Muscle layer of colon (tissue), 2 donors: ENCODE data around the gene CABP1.

Experiments used
- H3K27ac ChIP-seq: one replicate; pipeline ENCODE4 v1.7.0; 2013; ENCODE audit warnings: low read depth, mild to moderate bottlenecking, low read length, moderate library complexity
- H3K27me3 ChIP-seq, 2 donors: one replicate each; pipeline ENCODE4 v1.7.0; 2013; ENCODE audit warnings: low read length in 2 of 2, mild to moderate bottlenecking in 2 of 2; ENCODE audit not compliant: insufficient read depth in 2 of 2, control insufficient read depth in 1 of 2
- H3K36me3 ChIP-seq: one replicate; pipeline ENCODE4 v1.7.0; 2013; ENCODE audit warnings: mild to moderate bottlenecking, low read length; ENCODE audit not compliant: insufficient read depth
- H3K4me1 ChIP-seq: one replicate; pipeline ENCODE4 v1.7.0; 2013; ENCODE audit warnings: mild to moderate bottlenecking, low read length; ENCODE audit not compliant: insufficient read depth
- H3K4me3 ChIP-seq, 2 donors: one replicate each; pipeline ENCODE4 v1.7.0; 2013; ENCODE audit warnings: low read length in 2 of 2, low read depth in 1 of 2, mild to moderate bottlenecking in 1 of 2, moderate library complexity in 1 of 2
- H3K9ac ChIP-seq: one replicate; pipeline ENCODE4 v1.7.0; 2013; ENCODE audit warnings: low read length
- H3K9me3 ChIP-seq: one replicate; pipeline ENCODE4 v1.7.0; 2013; ENCODE audit warnings: mild to moderate bottlenecking, low read length
- donor health status: abdominal sarcoma.
- donor health status: Adenocarcinoma of cecum.

Gene CABP1

GRCh38 chr12:120642826-120643225 is 2.4 kb downstream of the CABP1 start:
- Histone ChIP-seq H3K4me1 (peaks cover 6% of the 10 kb centered on the region), H3K27ac (no peak overlapping the region), H3K9me3 (no peaks in the 10 kb centered on the region), H3K9ac (no peak overlapping the region), H3K4me3 (no peak overlapping the region), H3K36me3 (no peaks in the 10 kb centered on the region), H3K27me3 (peaks cover 38 to 47% of the 10 kb centered on the region in 2 donors)

GRCh38 chr12:120643574-120643973 is 3.1 kb downstream of the CABP1 start:
- H3K36me3 ChIP-seq, result no peaks in the 10 kb centered on the region
- no peak overlapping the region for H3K9ac ChIP-seq
- no peaks in the 10 kb centered on the region for H3K9me3 ChIP-seq
- peaks cover 38 to 47% of the 10 kb centered on the region in 2 donors for H3K27me3 ChIP-seq
- H3K4me3 ChIP-seq, result no peak overlapping the region
- no peak overlapping the region for H3K27ac ChIP-seq
- peaks cover 11% of the 10 kb centered on the region for H3K4me1 ChIP-seq

- no peak overlapping the region for H3K27ac ChIP-seq
- peaks cover 29 to 34% of the 10 kb centered on the region in 2 donors for H3K27me3 ChIP-seq
- H3K36me3 ChIP-seq, result no peaks in the 10 kb centered on the region
- H3K4me3 ChIP-seq, result no peak overlapping the region
- H3K4me1 ChIP-seq, result peaks cover 22% of the 10 kb centered on the region
- H3K9me3 ChIP-seq, result no peaks in the 10 kb centered on the region
- H3K9ac ChIP-seq, result no peak overlapping the region
Observed at GRCh38 chr12:120646044-120646443, 5.6 kb downstream of the CABP1 start.

GRCh38 chr12:120647375-120647755 is 6.9 kb downstream of the CABP1 start:
- H3K9ac ChIP-seq, result no peak overlapping the region
- H3K27ac ChIP-seq, result no peak overlapping the region
- no peaks in the 10 kb centered on the region for H3K36me3 ChIP-seq
- H3K4me1 ChIP-seq, result peaks cover 27% of the 10 kb centered on the region
- no peaks in the 10 kb centered on the region for H3K9me3 ChIP-seq
- no peak overlapping the region for H3K4me3 ChIP-seq
- peaks cover 19 to 20% of the 10 kb centered on the region in 2 donors for H3K27me3 ChIP-seq

- no peaks in the 10 kb centered on the region for H3K9me3 ChIP-seq
- H3K27me3 ChIP-seq, result peaks cover 0 to 5% of the 10 kb centered on the region in 2 donors
- peaks cover 50% of the 10 kb centered on the region for H3K4me1 ChIP-seq
- peak overlapping the region; percentile 9 to 63 for H3K4me3 ChIP-seq
- no peak overlapping the region for H3K9ac ChIP-seq
- H3K27ac ChIP-seq, result peak overlapping the region; percentile 52
- H3K36me3 ChIP-seq, result no peaks in the 10 kb centered on the region
Observed at GRCh38 chr12:120649442-120650232, 9.2 kb downstream of the CABP1 start.

GRCh38 chr12:120650233-120650690 is 9.8 kb downstream of the CABP1 start:
- Histone ChIP-seq H3K9me3 (no peaks in the 10 kb centered on the region), H3K27ac (peak overlapping the region; percentile 52), H3K4me1 (peaks cover 56% of the 10 kb centered on the region), H3K36me3 (no peaks in the 10 kb centered on the region), H3K9ac (no peak overlapping the region), H3K27me3 (no peaks in the 10 kb centered on the region), H3K4me3 (peak overlapping the region in 1 of 2 donors; percentile 63)

- Histone ChIP-seq H3K36me3 (no peaks in the 10 kb centered on the region), H3K27me3 (no peaks in the 10 kb centered on the region), H3K27ac (peak overlapping the region; percentile 59), H3K9me3 (no peaks in the 10 kb centered on the region), H3K4me3 (no peak overlapping the region), H3K9ac (no peak overlapping the region), H3K4me1 (peaks cover 57% of the 10 kb centered on the region)
Observed at GRCh38 chr12:120651821-120652220, 11.4 kb downstream of the CABP1 start.

- Histone ChIP-seq H3K36me3 (no peaks in the 10 kb centered on the region), H3K27ac (peak overlapping the region; percentile 59), H3K9ac (no peak overlapping the region), H3K4me3 (no peak overlapping the region), H3K27me3 (no peaks in the 10 kb centered on the region), H3K9me3 (no peaks in the 10 kb centered on the region), H3K4me1 (peaks cover 57% of the 10 kb centered on the region)
Observed at GRCh38 chr12:120652656-120653435, 12.4 kb downstream of the CABP1 start.

- Histone ChIP-seq H3K9ac (no peak overlapping the region), H3K27ac (peak overlapping the region; percentile 79), H3K36me3 (no peaks in the 10 kb centered on the region), H3K27me3 (no peaks in the 10 kb centered on the region), H3K9me3 (no peaks in the 10 kb centered on the region), H3K4me1 (peaks cover 52% of the 10 kb centered on the region), H3K4me3 (no peak overlapping the region)
Observed at GRCh38 chr12:120653611-120654010, 13.2 kb downstream of the CABP1 start.

GRCh38 chr12:120654656-120655055 is 14.2 kb downstream of the CABP1 start:
- H3K36me3 ChIP-seq, result no peaks in the 10 kb centered on the region
- no peaks in the 10 kb centered on the region for H3K27me3 ChIP-seq
- H3K4me3 ChIP-seq, result peak overlapping the region in 1 of 2 donors; percentile 24
- H3K9me3 ChIP-seq, result no peaks in the 10 kb centered on the region
- no peak overlapping the region for H3K9ac ChIP-seq
- H3K4me1 ChIP-seq, result peaks cover 45% of the 10 kb centered on the region
- peak overlapping the region; percentile 79 for H3K27ac ChIP-seq

- Histone ChIP-seq H3K9ac (no peak overlapping the region), H3K36me3 (peaks cover 3% of the 10 kb centered on the region), H3K27ac (no peak overlapping the region), H3K9me3 (no peaks in the 10 kb centered on the region), H3K27me3 (no peaks in the 10 kb centered on the region), H3K4me3 (no peak overlapping the region), H3K4me1 (peaks cover 41% of the 10 kb centered on the region)
Observed at GRCh38 chr12:120656008-120656407, 15.6 kb downstream of the CABP1 start.
